HFF-Myc (cell line): ENCODE measurements around the gene PDHA1.

Source experiments
- DNase-seq: peaks from one replicate; pipeline ENCODE4 v3.0.0-alpha.2; 2011; ENCODE audit warnings: low read depth; ENCODE audit errors: extremely low read depth
- H3K4me3 ChIP-seq: replicated peaks from 2 replicates; pipeline ENCODE4 v1.5.1; 2011; ENCODE audit warnings: low read depth, mild to moderate bottlenecking, control low read depth, low read length
- TF ChIP-seq, protein P1 (sequence below): IDR thresholded peaks from 2 replicates; pipeline ENCODE4 v1.5.1; 2012; ENCODE audit warnings: mild to moderate bottlenecking, low read depth, low read length, control low read depth; ENCODE audit errors: missing control alignments

The PDHA1 gene

GRCh38 chrX:19358521-19358920 is 14.8 kb downstream of the PDHA1 start:
- no peak for DNase-seq
- TF ChIP-seq, protein P1, sequence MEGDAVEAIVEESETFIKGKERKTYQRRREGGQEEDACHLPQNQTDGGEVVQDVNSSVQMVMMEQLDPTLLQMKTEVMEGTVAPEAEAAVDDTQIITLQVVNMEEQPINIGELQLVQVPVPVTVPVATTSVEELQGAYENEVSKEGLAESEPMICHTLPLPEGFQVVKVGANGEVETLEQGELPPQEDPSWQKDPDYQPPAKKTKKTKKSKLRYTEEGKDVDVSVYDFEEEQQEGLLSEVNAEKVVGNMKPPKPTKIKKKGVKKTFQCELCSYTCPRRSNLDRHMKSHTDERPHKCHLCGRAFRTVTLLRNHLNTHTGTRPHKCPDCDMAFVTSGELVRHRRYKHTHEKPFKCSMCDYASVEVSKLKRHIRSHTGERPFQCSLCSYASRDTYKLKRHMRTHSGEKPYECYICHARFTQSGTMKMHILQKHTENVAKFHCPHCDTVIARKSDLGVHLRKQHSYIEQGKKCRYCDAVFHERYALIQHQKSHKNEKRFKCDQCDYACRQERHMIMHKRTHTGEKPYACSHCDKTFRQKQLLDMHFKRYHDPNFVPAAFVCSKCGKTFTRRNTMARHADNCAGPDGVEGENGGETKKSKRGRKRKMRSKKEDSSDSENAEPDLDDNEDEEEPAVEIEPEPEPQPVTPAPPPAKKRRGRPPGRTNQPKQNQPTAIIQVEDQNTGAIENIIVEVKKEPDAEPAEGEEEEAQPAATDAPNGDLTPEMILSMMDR = no peak
- H3K4me3 ChIP-seq = no peak overlapping the region

DNA sequence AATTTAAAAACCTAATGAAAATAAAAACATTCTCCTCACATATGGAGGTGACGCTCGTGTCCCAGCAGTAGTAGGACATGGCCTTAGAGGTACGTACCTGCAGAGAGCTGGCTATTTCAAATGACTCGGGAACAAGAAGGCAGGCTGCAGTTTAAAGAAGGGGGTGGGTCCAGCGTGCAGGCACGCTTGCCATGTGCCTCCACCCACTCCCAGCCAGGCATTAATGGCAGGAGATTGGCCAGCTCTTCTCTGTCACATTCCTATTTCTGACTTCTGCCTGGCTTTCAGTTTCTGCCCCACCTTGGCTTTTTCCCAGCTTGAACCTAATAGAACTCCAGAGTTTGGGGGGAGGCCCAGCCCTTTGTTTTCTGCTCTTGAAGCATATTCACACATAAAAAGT is 17.2 kb downstream of the PDHA1 start:
- no peak overlapping the region for H3K4me3 ChIP-seq
- DNase-seq = no peak
- TF ChIP-seq, protein P1 = no peak

DNA sequence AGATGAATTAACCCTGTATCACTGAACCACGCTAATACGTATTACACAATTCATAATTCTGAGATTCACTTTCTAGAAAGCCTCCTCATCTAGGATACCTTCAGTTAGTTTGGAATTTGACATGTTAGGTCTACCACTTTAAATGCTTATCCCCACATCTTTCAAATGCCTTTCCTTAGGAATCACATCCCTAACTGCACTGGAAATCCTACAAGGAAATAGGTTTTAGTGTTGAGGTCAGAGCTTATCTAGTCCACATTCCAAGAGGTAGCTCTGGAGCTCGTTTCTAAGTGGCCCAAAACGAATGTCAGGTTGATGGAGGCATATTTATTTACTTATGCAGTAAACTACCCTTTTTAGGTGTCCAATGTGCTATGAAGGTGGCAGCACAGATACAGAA is 18.0 kb downstream of the PDHA1 start:
- TF ChIP-seq, protein P1 = no peak
- no peak for DNase-seq
- H3K4me3 ChIP-seq = no peak overlapping the region

DNA sequence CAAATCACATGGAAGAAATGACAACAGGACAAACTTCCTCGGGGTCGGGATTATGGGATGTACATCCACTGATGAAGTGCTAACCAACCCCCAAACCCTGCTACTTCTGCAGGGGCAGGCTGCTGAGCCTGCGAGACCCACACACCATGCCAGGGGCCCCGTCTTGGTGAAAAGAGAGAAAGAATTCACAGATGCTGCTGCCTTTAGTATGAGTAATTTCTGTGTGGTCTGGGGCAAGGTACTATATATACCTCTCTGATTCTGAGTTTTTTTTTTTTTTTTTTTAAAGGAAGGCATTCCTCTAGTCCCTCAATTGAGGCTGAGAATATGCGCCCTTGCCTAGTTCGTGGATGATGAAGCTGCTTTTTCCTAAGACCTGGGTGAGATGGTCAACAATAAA is 24.8 kb downstream of the PDHA1 start:
- no peak for DNase-seq
- H3K4me3 ChIP-seq = no peak overlapping the region
- TF ChIP-seq, protein P1 = no peak

DNA sequence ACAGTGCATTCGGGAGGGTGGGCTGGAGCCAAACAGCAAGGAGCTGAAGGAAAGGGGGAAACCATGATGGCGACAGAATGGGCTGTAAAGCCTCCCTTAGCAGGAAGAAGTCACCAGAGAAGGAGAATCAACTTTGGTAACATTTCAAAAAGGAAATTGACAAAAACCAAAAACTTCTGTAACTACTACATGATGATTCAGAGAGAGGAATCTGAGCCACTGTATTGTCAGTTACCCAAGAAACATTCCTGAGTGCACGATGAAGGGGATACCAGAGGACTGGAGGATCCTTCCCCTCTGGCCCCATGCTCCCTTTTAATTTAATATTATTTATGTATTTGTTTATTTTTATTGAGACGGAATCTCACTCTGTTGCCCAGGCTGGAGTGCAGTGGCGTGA is 26.3 kb downstream of the PDHA1 start:
- H3K4me3 ChIP-seq = no peak overlapping the region
- DNase-seq = no peak
- TF ChIP-seq, protein P1 = no peak

DNA sequence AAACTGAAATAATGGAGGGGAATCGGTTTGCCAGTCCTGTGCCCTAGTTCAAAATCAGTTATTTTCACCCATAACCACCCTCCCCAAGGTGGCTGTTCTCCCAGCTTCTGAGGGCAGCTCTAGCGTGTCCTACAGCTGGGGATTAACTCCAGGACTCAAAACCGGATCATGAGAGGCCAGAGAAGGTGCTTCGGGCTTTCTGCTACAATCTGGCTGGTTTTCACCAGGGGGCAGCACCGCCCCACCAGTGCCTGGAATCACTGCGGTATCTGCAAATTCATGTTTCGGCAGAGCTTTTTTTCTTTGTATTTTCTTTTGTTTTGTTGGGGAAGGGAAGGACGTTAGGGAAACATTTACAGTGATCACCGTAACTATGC is 28.4 kb downstream of the PDHA1 start:
- peak overlapping the region; percentile 38 for H3K4me3 ChIP-seq
- DNase-seq = peak; percentile 21
- TF ChIP-seq, protein P1 = peak; percentile 71

GRCh38 chrX:19372547-19373331 is 29.0 kb downstream of the PDHA1 start:
- peak overlapping the region; percentile 38 for H3K4me3 ChIP-seq
- TF ChIP-seq, protein P1 = no peak
- no peak for DNase-seq
